Amniotic stem cell (primary cell): ENCODE data around the gene CACTIN.
"Not testable (repeated sequence)": the region's sequence is repeated elsewhere in the genome, so short reads cannot be mapped to it uniquely, and the experiment has no call there.

Source experiments
- DNase-seq: peaks from one replicate; lab custom pipeline; 2025; lab: John Stamatoyannopoulos, UW

The CACTIN gene

DNA sequence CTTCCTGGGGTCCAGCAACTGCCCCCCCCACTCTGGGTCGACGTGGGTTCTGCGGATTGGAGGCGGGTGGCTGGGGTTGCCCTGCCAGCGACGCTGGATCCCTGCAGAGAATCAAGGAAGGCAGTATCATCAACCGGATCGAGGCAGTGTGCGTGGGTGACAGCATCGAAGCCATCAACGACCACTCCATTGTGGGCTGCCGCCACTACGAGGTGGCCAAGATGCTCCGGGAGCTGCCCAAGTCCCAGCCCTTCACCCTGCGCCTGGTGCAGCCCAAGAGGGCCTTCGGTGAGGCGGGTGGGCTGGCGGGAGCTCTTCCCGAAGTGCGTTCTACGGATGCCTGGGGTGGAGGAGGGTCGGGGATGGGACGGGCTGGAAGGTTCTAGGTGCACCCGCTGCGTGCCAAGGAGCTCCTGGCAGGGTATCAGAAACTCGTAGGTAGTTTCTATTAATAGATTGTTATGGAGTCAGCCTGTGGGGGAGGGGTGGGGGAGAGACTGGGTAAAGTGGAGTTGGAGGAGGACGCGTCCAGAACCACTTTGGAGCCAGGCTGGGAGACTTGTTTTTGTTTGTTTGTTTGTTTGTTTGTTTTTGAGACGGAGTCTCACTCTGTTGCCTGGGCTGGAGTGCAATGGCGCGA lies 39.8 kb downstream of the CACTIN start:
- DNase-seq = no peak

DNA sequence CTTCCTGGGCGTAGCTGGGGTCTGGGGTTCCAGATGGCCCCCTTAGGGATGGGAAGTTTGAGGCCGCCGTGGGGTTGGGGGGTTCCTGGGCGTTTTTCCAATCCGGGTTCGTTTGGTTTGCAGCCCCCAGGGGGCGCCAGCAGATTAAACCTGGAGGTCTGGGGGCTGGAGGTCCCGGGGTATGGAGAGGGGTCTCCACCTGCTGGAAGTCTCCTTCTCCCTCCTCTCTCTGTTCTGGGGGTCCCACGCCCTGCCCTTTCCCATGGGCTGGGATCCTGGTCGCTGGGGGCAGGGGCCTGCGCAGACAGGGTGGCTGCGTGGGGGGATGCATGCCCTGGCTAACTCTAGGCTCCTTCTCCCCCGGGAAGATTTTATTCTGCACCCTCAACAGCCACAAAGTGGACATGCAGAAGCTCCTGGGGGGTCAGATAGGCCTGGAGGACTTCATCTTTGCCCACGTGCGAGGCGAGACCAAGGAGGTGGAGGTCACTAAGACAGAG lies 40.4 kb downstream of the CACTIN start:
- DNase-seq = no peak

DNA sequence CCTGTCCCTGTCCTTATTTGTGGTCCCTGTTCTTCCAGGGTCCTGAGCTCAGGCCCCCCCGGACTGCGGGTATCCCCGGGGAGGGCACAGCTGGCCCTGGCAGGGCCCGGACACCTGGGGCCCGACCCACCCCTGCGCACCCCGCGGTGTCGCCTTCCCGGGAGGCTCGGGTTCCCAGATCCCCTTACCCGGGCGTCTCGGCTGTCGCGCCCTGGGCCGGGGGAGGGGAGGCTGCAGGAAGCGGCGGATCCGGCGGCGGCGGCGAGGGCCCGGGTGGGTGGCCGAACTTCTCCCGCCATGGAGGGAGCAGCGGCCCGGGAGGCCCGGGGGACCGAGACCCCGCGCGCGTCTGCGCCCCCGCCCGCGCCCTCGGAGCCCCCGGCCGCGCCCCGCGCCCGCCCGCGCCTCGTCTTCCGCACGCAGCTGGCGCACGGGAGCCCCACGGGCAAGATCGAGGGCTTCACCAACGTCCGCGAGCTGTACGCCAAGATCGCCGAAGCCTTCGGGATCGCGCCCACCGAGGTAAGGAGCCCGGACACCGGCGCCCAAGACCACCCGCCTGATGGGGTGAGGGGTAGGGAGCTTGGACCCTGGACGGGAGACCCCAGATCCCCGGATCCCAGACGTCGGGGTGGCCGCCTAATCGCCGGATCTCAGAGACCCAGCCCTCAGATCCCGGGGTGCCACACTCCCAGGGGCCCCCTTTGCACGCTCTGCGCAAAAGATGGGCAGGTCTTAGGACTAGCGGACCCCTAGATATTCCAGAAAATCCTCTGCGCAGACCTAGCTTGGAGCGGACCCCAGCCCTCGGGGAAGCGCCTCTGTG lies 41.1 kb downstream of the CACTIN start, which contains the start of gene GIPC3:
Gene GIPC3 (plus strand): TSS at position 178 of the 826 bp plus-strand sequence. CDS start 120 bp downstream, at position 298.
- DNase-seq = no peak

DNA sequence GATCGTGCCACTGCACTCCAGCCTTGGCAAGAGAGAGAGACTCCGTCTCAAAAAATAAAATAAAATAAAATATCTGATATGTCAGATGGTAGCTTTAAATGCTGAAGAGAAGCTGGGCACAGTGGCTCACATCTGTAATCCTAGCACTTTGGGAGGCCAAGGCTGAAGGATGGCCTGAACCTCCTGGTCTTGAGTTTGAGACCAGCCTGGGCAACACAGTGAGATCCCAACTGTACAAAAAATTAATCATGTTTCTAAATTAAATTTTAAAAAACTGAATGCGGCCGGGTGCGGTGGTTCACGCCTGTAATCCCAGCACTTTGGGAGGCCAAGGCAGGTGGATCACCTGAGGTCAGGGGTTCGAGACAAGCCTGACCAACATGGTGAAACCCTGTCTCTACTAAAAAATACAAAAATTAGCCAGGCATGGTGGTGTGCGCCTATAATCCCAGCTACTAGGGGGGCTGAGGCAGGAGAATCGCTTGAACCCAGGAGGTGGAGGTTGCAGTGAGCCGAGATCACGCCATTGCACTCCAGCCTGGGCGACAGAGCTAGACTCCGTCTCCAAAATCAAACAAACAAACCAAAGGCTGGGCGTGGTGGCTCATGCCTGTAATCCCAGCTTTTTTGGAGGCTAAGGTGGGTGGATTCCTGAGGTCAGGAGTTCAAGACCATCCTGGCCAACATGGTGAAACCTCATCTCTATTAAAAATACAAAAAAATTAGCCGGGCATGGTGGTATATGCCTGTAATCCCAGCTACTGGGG lies 42.4 kb downstream of the CACTIN start:
- DNase-seq = not testable (repeated sequence)

DNA sequence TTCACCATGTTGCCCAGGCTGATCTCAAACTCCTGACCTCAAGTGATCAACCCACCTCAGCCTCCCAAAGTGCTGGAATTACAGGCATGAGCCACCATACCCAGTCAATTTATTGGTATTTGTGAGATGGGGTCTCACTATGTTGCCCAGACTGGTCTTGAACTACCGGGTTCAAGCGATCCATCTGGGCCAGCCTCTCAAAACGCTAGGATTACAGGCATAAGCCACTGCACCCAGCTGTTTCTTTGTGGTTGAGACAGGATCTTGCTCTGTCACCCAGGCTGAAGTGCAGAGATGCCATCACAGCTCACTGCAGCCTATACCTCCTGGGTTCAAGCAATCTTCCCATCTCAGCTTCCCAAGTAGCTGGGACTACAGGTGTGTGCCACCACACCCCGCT lies 44.8 kb downstream of the CACTIN start:
- not testable (repeated sequence) for DNase-seq

DNA sequence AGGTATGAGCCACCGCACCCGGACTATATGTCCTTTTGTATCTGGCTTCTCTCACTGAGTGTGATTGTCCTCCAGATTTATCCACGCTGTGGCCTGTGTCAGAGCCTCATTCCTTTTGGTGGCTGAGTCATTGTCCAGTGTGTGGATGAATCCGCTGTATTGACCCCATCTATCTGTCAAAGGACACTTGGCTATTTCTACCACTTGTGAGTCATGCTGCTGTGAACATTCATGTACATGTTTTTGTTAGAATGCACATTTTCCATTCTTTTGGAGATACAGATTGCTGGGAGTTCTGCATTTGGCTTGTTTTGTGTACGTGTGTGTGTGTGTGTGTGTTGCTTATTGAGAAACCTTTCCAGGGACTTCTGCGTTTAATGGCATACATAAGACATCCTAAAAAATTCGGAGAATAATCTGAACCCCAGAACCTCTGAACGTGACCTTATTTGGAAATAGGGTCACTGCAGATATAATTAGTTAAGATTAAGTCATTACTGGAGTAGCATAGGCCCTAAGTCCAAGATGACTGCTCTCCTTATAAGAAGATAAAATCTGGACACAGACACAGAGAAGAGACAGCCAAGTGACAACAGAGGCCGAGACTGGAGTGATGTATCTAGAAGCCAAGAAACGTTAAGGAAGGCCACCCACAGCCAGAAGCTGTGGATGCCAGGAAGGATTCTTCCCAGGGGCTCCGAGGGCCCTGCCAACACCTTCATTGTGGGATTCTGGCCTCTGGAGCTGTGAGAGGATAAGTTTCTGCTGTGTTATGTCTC lies 46.2 kb downstream of the CACTIN start:
- peak; percentile 80 for DNase-seq

DNA sequence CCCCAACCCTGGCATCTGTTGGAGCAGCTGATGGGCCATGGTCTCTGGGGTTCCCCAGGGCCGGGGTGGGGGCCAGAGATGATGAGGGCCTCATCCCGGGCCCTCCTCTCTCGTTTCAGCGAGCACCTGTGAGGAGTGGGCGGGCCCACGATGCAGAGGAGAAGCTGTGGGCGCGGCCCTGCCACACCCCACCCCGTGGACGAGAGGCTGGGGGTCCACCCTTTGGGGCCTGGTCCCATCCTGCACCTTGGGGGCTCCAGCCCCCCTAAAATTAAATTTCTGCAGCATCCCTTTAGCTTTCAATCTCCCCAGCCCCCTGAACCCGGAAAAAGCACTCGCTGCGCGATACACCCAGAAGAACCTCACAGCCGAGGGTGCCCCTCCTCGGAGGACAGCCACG lies 48.2 kb downstream of the CACTIN start:
- no peak for DNase-seq

DNA sequence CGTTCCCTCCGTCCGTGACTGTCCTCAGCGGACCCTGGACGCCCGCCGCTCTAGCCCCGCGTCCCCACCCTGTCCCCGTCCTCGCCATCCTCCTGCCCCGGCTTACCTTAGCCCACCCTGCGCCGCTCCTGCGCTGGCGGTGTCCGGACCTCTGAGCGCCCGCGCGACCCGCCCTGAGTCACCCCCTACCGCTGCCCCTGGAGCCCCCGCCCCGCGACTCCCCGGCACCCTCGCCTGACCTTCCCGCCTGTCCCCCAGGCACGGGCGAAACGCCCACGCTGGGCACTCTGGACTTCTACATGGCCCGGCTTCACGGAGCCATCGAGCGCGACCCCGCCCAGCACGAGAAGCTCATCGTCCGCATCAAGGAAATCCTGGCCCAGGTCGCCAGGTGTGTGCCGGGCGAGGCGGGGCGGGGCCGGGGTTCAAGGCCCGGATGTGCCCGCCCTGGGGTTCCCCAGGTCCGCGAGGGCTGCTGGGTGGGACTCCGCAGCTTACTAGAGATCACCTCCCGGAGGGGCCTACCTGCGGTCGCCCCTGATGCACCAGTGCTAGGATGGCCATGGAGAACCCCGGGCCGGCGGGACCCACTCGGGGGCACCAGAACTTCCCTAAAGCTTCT lies 48.8 kb downstream of the CACTIN start:
- DNase-seq = no peak

DNA sequence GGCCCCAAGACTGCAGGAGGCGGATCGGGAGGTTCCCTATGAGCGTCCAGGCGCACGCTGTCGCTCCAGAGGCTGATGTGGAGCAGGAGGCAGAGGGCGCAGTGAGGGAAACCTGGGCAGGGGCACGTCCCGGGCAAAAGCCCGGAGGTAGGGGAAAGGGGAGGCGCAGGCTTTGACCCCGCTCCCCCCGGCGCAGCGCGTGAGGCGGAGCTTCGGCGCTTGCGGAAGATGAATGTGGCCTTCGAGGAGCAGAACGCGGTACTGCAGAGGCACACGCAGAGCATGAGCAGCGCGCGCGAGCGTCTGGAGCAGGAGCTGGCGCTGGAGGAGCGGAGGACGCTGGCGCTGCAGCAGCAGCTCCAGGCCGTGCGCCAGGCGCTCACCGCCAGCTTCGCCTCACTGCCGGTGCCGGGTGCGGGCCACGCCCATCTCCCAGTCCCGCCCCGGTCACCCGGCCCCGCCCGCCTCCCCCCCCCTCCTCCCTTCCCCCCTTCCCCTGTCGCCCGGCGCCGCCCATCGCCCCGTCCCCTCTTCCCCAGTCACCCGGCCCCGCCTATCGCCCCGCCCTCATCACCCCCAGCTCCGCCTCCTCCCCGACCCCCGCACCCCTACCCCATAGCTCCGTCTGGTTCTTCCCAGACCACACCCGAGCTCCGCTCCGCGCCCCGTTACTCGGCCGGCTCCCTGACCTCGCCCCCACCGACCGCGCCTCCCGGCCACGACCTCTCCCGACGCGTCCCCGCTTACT lies 49.7 kb downstream of the CACTIN start:
- DNase-seq = no peak

DNA sequence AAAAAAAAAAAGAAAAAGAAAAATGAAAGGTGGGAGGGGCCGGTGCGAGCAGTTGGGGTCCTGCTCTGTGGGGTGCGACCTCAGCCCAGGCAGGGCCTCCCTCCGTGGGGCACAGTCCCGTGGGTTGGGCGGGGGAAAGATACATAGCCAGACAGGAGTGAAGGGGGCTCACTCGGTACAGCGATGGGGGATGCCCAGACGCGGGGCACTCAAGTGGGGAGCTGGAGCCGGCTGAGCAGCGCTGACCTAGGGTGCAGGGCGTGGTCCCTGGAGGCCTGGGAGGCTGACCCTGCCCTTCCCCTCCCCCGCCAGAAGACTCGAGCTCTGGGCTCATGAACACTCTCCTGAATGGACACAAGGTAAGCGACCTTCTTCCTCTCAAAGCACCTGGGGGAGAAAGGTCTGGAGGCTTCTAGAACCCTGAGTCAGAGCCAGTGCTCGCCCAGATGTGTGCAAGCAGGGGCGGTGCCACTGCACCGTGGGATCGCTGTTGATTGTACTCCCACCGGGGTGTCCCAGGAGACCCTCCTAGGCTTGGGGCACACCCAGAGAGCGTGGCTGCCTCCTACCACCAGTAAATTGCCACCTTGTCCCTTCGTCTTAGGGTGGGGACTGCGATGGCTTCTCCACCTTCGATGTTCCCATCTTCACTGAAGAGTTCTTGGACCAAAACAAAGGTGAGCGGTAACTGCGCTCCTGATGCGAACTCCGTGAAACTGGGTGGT lies 50.5 kb downstream of the CACTIN start:
- no peak for DNase-seq

DNA sequence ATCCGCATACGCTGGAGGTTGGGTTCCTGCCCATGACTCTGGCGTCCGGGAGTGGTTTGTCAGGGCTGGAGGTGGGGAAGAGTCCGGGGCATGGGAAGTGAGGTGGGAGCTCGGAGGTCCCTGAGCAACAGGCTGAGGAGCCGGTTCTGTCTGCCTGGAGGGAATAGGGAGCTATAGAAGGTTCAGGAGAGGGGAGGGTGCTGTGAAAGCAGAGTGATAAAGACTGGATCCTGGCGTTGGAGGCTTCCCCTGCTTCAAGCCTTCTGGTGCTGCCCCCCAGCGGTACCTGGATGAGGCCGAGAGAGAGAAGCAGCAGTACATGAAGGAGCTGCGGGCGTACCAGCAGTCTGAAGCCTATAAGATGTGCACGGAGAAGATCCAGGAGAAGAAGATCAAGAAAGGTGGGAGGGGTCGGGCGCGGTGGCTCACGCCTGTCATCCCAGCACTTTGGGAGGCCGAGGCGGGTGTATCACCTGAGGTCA lies 51.3 kb downstream of the CACTIN start:
- DNase-seq = no peak

DNA sequence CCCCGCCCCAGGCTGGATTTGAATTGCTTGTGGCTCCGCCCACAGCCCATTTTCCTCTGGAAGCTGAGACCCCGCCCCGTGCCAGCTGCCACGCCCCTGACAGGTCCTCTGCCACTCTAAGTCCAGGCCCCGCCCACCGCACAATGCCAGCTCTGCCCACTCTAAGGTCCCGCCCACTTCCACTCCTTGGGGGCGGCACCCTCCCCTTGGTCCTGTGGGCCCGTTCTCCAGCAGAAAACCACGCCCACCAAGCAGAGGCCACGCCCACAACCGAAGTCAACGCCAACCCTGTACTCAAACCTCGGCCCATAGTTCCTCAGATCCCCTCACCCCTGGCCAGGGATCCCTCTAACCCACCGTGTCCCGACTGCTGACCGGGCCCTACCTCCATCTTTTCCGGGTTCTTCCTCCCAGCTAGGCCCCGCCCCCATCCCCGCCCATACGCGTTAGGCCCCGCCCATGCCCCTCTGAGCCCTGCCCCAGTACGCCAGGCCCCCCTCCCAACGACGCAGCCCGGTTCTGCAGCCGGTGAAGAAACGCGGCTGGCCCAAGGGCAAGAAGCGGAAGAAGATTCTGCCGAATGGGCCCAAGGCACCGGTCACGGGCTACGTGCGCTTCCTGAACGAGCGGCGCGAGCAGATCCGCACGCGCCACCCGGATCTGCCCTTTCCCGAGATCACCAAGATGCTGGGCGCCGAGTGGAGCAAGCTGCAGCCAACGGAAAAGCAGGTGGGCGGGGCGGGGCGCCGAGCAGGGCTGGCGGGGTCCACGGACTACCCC lies 52.5 kb downstream of the CACTIN start:
- peak; percentile 87 for DNase-seq

DNA sequence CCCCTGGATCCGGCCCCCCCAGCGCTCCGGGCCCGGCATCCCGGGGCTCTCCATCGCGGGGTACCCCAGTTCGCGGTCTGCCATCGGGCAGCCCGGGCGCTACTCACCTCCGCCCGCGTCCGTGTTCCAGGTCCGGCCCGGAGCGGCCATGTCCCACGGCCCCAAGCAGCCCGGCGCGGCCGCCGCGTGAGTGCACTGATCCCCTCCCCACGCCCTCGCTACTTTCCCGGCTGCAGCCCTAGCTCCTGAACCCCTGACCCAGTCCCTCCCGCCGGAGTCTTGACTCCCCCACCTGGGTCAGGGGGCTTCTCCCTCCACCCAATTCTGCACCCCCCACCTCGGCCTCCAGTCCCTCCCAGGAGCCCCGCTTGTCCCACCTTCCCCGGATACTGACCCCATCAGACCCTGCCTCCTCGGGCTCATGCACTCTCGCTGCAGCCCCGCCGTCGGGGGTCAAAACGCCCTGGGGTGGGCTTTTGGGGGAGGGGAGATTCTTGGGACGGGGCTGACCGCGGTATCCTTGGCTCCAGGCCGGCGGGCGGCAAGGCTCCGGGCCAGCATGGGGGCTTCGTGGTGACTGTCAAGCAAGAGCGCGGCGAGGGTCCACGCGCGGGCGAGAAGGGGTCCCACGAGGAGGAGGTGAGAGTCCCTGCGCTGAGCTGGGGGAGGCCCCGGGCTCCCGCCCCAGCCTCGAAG lies 53.3 kb downstream of the CACTIN start:
- no peak for DNase-seq

DNA sequence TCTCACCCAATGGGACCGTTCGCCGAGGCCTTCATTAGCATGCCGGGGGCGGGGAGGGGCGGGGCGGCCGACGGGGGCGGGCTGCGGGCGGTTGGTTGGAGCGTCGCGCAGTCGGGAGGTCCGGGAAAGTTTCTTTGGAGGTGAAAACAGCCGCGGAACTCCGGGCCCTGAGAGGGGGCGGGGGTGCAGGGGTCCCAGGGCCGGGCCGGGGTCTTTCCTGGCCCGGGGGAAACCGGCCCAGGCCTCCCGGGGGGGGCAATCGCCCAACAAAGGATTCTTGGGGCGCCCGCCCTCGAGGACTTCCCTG lies 53.8 kb downstream of the CACTIN start, which contains the start of gene HMG20B:
Gene HMG20B (plus strand): TSS at position 90 of the 307 bp plus-strand sequence. CDS start 366 bp downstream, outside the sequence.
- no peak for DNase-seq

DNA sequence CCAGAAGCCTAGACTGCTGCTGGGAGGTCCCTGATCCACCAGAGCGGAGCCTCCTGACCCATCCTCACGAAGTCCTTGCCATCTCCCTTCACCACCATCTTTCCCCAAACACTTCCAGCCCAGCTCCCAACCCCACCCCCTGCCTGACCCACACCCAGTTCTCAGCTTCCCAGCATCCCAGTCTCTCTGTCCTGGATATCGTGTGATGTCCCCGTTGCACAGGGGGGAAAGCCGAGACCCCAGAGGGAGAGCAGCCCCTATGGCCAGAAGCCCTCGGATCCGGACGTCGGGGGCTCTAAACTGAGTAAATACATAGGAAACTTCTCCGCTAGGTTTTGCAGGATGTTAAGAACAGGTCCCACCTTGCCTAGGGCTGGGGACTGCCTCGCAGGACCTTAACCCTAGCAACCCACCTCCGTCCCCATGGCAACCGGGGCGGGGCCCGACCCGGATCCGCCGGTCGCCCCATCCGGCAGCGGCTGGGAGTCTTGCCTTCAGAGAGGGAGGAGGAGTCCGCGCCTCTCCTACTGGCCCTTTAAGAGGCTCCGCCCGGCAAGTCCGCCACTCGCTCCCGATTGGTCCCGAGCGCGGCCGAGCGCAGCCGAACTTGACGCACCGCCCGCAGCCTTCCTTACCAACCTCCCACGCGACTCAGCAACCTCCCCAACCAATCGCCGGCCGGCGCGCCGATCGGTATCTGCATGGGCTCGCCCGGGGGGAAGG lies 54.3 kb downstream of the CACTIN start:
- DNase-seq = peak; percentile 99

DNA sequence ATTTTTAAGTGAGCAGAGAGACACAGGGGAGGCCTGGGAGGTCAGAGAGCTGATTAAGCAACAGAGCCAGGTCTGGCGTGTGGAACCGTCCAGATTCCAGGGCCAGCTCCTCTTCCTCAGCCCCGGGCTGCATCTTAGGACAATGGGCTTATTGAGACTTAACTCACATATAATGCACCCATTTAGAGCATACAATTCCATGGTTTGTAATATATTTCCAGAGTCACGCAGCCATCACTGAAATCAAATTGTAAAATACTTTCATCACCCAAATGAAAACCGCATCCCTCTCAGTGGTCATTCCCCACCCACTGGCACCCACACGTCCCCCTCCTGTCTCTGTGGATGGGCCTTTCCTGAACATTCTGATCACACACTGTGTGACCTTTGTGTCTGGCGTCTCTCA lies 56.0 kb downstream of the CACTIN start:
- DNase-seq = no peak

DNA sequence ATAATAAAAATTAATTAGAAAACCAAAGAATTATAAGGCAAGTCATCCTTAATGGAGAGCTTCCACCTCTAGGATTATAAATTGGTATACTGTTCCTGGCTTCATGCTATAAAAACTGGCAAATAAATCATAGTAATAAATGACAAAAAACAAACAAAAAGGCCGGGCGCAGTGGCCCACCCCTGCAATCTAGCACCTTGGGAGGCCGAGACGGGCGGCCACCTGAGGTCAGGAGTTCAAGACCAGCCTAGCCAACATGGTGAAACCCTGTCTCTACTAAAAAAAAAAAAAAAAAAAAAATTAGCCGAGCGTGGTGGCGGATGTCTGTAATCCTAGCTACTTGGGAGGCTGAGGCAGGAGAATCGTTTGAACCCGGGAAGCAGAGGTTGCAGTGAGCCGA lies 56.5 kb downstream of the CACTIN start:
- not testable (repeated sequence) for DNase-seq

DNA sequence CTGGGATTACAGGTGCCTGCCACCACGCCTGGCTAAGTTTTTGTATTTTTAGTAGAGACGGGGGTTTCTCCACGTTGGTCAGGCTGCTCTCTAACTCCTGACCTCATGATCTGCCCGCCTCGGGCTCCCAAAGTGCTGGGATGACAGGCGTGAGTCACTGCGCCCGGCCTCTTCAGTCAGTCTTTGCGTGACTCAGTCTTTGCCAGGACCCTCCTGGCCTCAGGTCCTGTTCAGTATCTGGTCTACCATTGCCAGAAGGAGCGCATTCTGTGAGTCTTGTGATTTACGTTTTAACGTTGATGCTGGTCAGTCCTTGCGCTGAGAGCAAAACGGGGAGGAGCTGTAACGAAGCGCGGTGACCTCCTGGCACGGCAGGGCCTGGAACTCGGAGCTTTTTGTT lies 61.5 kb downstream of the CACTIN start:
- DNase-seq = no peak
